Spinal cord (tissue), 10 donors: Measurements from ENCODE around the gene PLXDC1. TPM values are rescaled to one million over a fixed set of nuclear protein-coding genes. Genes with fewer than 3 reads are reported as not detected.
"Not testable (repeated sequence)": the region's sequence is repeated elsewhere in the genome, so short reads cannot be mapped to it uniquely, and the experiment has no call there.

Experiments used
- DNase-seq, 6 donors: peaks; one replicate each; pipeline versions ENCODE4 v3.0.0 to v3.0.0-alpha.2; 2013 to 2015; ENCODE audit warnings: low spot score in 6 of 6, low read depth in 4 of 6
- H3K27ac ChIP-seq: one replicate; pipeline ENCODE4 v1.5.1; 2013; ENCODE audit warnings: low read depth, low read length, control low read depth
- H3K27me3 ChIP-seq: one replicate; pipeline ENCODE4 v1.6.1; 2013; ENCODE audit warnings: low read length; ENCODE audit not compliant: control insufficient read depth, insufficient read depth
- H3K36me3 ChIP-seq: one replicate; pipeline ENCODE4 v1.6.1; 2013; ENCODE audit warnings: low read length; ENCODE audit not compliant: control insufficient read depth, insufficient read depth
- H3K4me1 ChIP-seq: one replicate; pipeline ENCODE4 v1.6.1; 2013; ENCODE audit warnings: low read length; ENCODE audit not compliant: control insufficient read depth, insufficient read depth
- H3K4me3 ChIP-seq: one replicate; pipeline ENCODE4 v1.5.1; 2013; ENCODE audit warnings: low read depth, low read length, control low read depth
- H3K9me3 ChIP-seq: one replicate; pipeline ENCODE4 v1.6.1; 2013; ENCODE audit warnings: low read length; ENCODE audit not compliant: control insufficient read depth, insufficient read depth
- WGBS: methylation state at CpG from one replicate; pipeline ENCODE4 v1.1.5; 2013; ENCODE audit warnings: missing lambda C conversion rate; ENCODE audit not compliant: insufficient coverage; 5-methylcytosine and 5-hydroxymethylcytosine counted together
- polyA plus RNA-seq, 2 donors: library from polyadenylated mRNA; unstranded; fragments of 120-200 nt; gene quantifications; one replicate each; pipeline ENCODE4 v1.2.1, GENCODE V29; 2013; ENCODE audit not compliant: insufficient read length in 2 of 2
- total RNA-seq, 2 donors: library from RNA; depleted of rRNA in 1 of 2; stranded (reverse); fragments of 120-200 nt in 1 of 2; fragments of >200 nt in 1 of 2; gene quantifications; one replicate each; pipeline versions ENCODE4 v1.2.3 to v1.2.4, GENCODE V29; 2013 to 2014
- donor health status: healthy.

The PLXDC1 gene
- total and polyA plus RNA-seq, 4 donors: 10.1 to 47.1 (median 25.6) TPM

DNA sequence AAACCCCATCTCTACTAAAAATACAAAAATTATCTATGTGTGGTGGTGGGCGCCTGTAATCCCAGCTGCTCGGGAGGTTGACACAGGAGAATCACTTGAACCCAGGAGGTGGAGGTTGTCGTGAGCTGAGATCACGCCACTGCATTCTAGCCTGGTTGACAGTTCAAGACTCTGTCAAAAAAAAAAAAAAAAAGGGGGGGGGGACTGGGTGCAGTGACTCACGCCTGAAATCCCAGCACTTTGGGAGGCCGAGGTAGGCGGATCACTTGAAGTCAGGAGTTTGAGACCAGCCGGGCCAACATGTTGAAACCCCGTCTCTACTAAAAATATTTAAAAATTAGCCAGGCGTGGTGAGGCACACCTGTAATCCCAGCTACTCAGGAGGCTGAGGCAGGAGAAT lies 29.5 kb downstream of the PLXDC1 start:
- not testable (repeated sequence) for H3K4me3 ChIP-seq, H3K36me3 ChIP-seq, H3K9me3 ChIP-seq, H3K27ac ChIP-seq, DNase-seq, H3K4me1 ChIP-seq, H3K27me3 ChIP-seq
- 96% methylated on average over 3 of the region's 10 CpGs for WGBS

DNA sequence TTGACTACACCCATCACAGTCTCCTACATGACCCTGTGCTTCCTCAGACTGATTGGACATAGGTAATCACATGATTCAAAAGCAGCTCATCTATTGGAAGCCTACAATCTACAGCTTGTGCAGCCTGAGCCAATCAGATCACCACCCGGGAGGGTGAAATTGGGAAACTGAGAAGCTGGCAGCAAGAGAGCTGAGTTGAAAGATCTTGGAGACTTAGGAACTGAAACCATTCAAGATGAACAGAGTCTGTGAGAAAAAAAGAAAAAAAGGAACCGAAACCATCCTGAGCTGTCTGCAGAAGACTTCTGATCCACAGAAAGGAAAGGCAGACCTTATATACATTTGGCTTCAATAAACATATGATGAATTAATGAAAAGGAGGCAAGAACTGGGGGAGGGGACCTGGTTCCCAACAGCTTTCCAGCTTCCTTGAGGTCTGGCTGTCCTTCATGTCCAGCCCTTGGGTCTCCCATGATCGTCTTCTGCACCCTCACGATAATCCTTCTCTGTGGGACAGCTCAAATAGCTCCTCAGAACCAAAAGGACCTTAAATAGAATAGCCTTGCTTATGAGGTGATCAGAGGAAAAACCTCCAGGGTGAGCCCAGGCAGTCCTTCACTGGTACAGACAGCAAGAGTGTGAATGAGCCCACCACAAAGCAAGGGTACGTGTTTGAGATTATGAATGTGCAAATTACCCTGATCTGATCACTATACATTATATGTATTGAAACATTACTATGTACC lies 32.6 kb downstream of the PLXDC1 start:
- H3K4me3 ChIP-seq: no peak overlapping the region
- H3K9me3 ChIP-seq: no peaks in the 10 kb centered on the region
- DNase-seq: no peak
- H3K27me3 ChIP-seq: no peaks in the 10 kb centered on the region
- no peak overlapping the region for H3K27ac ChIP-seq
- H3K4me1 ChIP-seq: peaks cover 4% of the 10 kb centered on the region
- WGBS: no CpG with 5 or more reads among the region's 5 CpGs
- H3K36me3 ChIP-seq: no peaks in the 10 kb centered on the region

DNA sequence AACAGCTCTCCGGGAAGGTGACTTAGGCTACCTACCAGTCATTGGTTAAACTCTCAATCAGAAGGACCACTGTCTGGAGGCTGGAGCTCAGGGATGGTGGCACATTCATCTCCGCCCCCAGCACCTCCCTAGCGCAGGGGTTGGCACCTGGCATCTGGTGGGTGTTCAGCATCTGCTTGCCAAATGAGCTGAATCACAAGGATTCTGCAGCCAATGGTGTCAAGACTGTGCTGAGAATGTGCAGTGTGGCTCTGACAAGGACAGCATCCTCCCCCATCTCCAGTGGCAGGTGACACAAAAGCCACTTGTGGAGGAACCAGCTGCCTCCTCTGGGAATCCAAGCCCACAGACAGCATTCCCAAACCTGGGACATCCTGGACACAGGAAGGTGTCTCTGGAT lies 35.2 kb downstream of the PLXDC1 start:
- Histone ChIP-seq H3K9me3 (no peaks in the 10 kb centered on the region), H3K27ac (no peak overlapping the region), H3K36me3 (no peaks in the 10 kb centered on the region), H3K4me1 (no peaks in the 10 kb centered on the region), H3K27me3 (no peaks in the 10 kb centered on the region), H3K4me3 (no peak overlapping the region)
- WGBS: 70% methylated on average over 3 of the region's 3 CpGs
- DNase-seq: no peak

DNA sequence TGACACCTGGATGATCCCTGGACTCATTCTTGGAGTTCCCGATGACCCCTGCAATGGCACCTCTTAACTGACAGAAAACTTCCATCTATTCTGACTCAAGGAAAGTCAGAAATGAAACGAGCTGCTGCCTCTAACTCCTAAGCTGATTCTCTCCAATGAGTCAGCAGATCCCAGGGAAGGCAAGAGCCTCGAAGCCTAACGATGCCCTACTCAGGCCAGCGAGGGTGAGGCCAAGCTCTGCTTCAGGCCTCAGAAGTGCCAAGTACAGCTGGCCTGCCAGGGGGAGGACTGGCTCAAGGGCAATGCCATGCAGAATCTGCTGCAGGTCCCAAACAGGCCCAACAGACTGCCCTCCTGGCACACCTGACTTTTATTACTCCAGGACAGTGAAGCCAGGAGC lies 36.3 kb downstream of the PLXDC1 start:
- H3K27me3 ChIP-seq: no peaks in the 10 kb centered on the region
- 74% methylated on average over 5 of the region's 5 CpGs for WGBS
- no peak for DNase-seq
- no peaks in the 10 kb centered on the region for H3K9me3 ChIP-seq
- H3K27ac ChIP-seq: no peak overlapping the region
- no peak overlapping the region for H3K4me3 ChIP-seq
- peaks cover 10% of the 10 kb centered on the region for H3K4me1 ChIP-seq
- H3K36me3 ChIP-seq: no peaks in the 10 kb centered on the region

DNA sequence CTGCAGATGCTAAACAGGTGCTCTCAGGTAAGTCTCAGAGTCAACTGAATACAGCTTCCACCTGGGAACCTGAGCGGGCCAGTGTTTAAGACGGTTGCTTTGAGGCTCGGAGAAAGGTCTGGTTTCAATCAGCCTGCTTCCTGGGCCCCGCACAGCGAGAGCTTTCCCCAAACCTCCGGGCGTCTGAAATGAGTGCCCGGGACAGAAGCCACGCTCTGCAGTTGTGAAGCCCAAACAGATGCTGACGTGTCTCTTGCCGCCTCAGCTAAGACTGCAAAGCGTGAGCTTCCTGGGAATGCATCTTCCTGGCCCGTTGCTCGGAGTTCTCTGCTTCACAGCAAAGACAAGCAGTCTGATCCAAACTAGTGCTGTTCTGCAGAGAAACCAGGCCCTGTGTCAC lies 36.7 kb downstream of the PLXDC1 start:
- Histone ChIP-seq H3K9me3 (no peaks in the 10 kb centered on the region), H3K27ac (no peak overlapping the region), H3K27me3 (no peaks in the 10 kb centered on the region), H3K4me1 (peaks cover 10% of the 10 kb centered on the region), H3K36me3 (no peaks in the 10 kb centered on the region), H3K4me3 (no peak overlapping the region)
- whole genome bisulfite sequencing: 74% methylated on average over 14 of the region's 14 CpGs
- DNase-seq: no peak

DNA sequence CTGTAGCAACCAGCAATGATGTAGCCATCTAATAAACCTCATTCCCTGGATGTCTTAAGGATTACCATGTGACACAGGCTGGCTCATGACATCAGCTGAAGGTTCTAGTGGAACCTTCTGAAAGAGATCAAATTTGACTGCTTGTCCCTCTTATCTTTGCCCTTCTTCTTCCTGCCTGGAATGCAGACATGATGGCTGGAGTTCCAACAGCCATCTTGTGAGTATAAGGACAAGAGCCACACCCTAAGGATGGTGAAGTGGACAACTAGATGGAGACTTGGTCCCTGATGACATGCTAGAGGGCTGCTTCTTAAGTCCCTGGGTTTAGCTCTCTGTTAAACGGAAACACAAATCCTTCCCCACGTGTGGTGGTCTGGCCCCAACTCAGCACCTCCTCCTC lies 37.6 kb downstream of the PLXDC1 start:
- no peak for DNase-seq
- WGBS: 83% methylated on average over 2 of the region's 2 CpGs
- Histone ChIP-seq H3K9me3 (no peaks in the 10 kb centered on the region), H3K36me3 (peaks cover 2% of the 10 kb centered on the region), H3K4me3 (no peak overlapping the region), H3K4me1 (peaks cover 14% of the 10 kb centered on the region), H3K27ac (no peak overlapping the region), H3K27me3 (no peaks in the 10 kb centered on the region)

DNA sequence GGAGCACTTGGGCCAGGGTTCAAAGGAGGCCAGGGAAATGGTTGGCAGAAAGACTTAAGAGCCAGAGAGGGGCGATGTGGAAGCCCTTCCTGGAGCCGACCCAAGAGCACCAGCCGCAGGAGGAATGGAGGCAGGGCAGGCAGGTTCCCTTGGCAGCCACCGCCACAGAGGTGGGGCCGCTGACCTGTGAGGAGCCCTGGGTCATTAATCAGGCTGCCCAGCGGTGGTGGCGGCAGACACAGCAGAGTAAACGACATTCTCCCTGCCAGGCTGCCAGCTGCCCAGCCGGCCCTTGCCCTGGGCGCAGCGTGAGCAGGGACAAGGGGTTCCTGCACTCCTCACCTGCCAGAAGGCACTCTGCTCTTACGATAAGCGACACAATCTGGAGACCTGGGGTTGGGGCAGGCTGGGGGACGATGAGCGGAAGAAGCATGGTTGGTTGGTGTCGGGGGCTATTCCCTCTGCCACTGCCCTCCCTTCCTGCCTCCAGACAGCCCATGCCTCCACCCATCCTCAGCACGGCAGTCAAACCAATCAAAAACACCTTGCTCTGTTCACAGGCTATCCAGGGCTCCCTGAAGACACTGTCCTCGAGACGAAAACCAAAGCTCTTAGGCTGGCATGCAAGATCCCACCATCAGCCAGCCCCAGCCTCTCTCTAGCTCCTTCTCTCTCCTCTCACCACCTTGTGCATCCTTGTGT lies 40.9 kb downstream of the PLXDC1 start:
- Histone ChIP-seq H3K4me3 (no peak overlapping the region), H3K36me3 (peaks cover 4% of the 10 kb centered on the region), H3K27me3 (no peaks in the 10 kb centered on the region), H3K4me1 (peaks cover 21% of the 10 kb centered on the region), H3K27ac (no peak overlapping the region), H3K9me3 (no peaks in the 10 kb centered on the region)
- DNase-seq: peak in 2 of 6 donors; percentile 37 to 38
- 41% methylated on average over 16 of the region's 19 CpGs for WGBS

DNA sequence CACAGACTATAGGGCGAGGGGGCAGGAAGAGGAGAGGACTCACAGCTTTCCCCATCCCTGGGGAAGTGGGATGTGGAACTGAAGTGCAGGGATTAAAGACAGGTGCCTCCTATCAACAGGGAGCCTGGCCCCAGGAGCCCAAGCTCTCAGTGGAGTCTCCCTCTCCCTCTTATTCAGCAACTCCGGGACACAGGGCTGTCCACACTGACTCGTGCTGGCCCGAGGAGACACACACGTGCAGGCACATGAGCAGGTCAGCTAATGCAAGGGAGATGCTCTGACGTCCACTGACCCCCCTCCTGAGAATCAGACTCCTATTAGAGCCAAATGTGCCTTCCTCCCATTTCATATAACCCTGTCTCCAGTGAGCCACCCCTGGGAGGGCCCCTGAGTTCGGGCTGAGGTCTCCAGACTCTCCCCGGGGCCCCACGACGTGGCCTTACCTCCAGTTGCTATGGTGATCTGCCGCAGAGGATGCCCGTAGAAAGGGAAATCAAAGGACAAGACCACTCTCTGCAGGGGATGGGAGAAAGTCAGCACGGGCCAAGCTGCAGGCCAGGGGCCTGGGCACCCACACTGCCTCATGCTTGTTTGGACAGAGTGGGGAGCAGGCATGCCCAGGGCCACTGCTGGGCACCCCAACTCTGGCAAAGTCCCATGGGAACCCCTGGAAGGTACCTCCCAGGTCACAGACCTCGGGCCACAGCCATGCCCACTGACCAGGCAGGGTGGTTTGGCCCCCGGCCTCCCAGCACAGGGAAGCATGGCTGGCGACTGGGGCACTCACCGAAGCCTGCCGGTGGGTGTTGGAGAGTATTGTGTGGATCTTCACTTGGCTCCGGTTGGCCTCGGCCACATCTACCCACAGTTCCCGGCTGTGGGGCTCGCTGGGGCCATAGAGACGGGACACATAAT lies 42.7 kb downstream of the PLXDC1 start:
- Histone ChIP-seq H3K9me3 (no peaks in the 10 kb centered on the region), H3K27me3 (no peaks in the 10 kb centered on the region), H3K4me1 (peaks cover 21% of the 10 kb centered on the region), H3K27ac (no peak overlapping the region), H3K36me3 (peaks cover 4% of the 10 kb centered on the region), H3K4me3 (no peak overlapping the region)
- 36% methylated on average over 15 of the region's 23 CpGs for WGBS
- DNase-seq: no peak

DNA sequence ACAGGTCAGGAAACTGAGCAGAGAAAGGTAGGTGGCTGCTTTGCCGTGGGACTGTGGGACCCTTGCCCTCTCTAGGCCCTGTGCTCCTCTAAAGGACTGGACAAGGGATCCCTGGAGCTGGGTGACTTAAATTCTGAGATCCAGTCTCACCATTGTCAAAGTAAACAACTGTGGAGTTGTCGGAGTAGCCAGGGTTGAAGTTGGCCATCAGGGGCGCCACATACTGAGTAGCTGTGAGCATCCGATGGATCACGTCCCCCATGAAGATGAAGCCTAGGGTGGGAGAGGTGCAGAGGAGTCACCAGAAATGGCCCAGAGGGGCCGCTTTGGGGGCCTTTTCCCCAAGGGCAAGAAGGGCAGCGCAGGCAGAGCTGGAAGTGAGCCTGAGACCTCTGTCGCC lies 43.5 kb downstream of the PLXDC1 start:
- no peaks in the 10 kb centered on the region for H3K9me3 ChIP-seq
- DNase-seq: no peak
- peaks cover 4% of the 10 kb centered on the region for H3K36me3 ChIP-seq
- H3K27ac ChIP-seq: no peak overlapping the region
- H3K4me3 ChIP-seq: no peak overlapping the region
- H3K27me3 ChIP-seq: no peaks in the 10 kb centered on the region
- 84% methylated on average over 7 of the region's 8 CpGs for WGBS
- peaks cover 21% of the 10 kb centered on the region for H3K4me1 ChIP-seq
